ENCODE data around the gene KLHL36.

DNA sequence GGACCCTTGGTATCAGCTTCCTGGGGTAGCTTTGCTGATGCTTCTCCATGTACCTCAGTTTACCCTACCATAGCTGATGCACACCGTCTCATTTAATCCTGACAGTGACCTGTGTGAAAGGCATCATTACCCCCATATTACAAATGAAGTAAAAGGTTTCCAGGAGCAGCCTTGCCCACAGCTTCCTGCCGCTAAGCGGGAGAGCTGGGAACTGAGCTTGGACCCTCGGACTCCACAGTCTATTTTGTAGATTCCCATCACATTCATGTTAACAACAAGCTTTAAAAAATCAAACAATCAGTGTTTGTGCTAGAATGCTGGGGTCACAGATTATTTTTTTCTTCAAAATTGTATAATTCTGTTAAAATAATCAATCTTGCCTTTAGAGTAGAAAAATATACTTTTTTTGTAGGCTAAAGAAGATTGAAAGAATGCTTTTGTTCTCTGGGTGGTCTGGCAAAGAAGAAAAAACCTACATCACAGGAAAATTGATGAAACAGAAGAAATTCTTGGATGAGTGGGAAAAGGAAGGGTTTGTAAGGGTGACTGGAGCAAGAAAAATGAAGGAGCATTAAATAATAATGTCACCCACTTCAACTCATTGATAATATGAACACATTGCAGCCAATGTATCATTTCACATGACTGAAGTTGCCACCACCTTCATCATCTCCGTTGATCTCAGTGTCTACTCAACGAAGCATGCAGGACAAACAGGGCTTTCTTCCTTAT, 41.9 kb downstream of the KLHL36 start:
- TF ChIP-seq POLR2A (IDR thresholded peaks at IDR 0.05) = no peak
- TF ChIP-seq CTCF (IDR thresholded peaks at IDR 0.05) = no peak

Data from vagina (tissue), 2 donors.